Measurements from ENCODE around the gene ALOX5AP.

DNA sequence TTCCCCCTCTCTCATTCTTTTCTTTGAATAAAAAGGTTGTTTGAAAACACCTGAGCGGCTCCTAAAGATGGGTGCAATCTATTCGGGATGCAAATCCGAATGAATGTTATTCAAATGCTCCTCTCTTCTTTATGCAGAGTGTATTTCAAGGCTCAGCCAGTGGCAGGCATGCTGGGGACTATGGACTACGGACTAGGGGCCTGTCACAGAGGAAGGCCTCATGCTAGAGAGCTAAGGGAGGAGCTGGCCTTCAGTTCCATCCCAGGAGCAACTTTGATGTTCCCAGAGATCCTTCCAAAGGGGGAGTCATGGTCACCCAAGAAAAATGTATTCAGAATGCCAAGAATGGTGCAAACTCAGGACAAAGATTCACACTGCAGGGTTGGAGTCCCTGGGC, 9.3 kb downstream of the ALOX5AP start:
- TF ChIP-seq EZH2 (IDR thresholded peaks at IDR 0.05; ENCODE audit: borderline replicate concordance, low read depth, low read length, severe bottlenecking) (no peak), CTCF (IDR thresholded peaks at IDR 0.05; ENCODE audit: borderline replicate concordance, extremely low read depth, low read length, poor library complexity, severe bottlenecking) (no peak)
